ENCODE data around the gene METTL25B. TPM values are rescaled to one million over a fixed set of nuclear protein-coding genes. Genes with fewer than 3 reads are reported as not detected.
A peak's percentile ranks its signal among the peaks of the same experiment; 100 is the strongest.

The METTL25B gene
- total and polyA plus RNA-seq, 2 of the 13 experiments (the other 11 are each of a cell fraction or from before 2014, with no cell fraction given), result 11.9 to 24.0 TPM

- TF ChIP-seq ZNF142 (CRISPR knock-in tag; IDR thresholded peaks at IDR 0.05) (peak; percentile 93; the same call in 1 of the 2 replicates), PCBP1 (IDR thresholded peaks at IDR 0.05; ENCODE audit: borderline replicate concordance, low read depth, low read length) (no peak), IRF2 (CRISPR knock-in tag; IDR thresholded peaks at IDR 0.05) (peak; percentile 88), MLXIP (CRISPR knock-in tag; IDR thresholded peaks at IDR 0.05; ENCODE audit: borderline replicate concordance) (no peak), ZC3H4 (CRISPR knock-in tag; IDR thresholded peaks at IDR 0.05; ENCODE audit: borderline replicate concordance) (no peak), MYNN (CRISPR knock-in tag; IDR thresholded peaks at IDR 0.05; ENCODE audit: low read depth) (no peak), LRRFIP1 (CRISPR knock-in tag; conservative IDR thresholded peaks at IDR 0.05) (no peak), ZNF557 (CRISPR knock-in tag; IDR thresholded peaks at IDR 0.05) (no peak), NFIB (CRISPR knock-in tag; IDR thresholded peaks at IDR 0.05; ENCODE audit: borderline replicate concordance) (no peak), SNAPC2 (CRISPR knock-in tag; IDR thresholded peaks at IDR 0.05) (no peak), ZFP91 (CRISPR knock-in tag; IDR thresholded peaks at IDR 0.05; ENCODE audit: borderline replicate concordance) (peak; percentile 90), ERF (CRISPR knock-in tag; IDR thresholded peaks at IDR 0.05) (peak; percentile 72), PAX8 (CRISPR knock-in tag; IDR thresholded peaks at IDR 0.05; ENCODE audit: borderline replicate concordance) (no peak), STAG1 (CRISPR knock-in tag; IDR thresholded peaks at IDR 0.05) (no peak), ZKSCAN1 (IDR thresholded peaks at IDR 0.05; ENCODE audit: low read length) (no peak), NFATC3 (CRISPR knock-in tag; IDR thresholded peaks at IDR 0.05) (no peak)
These were observed 23.6 kb downstream of the METTL25B start (continued) for GRCh38 chr1:156751757-156752481.

Data from HepG2 (cell line).